ENCODE measurements around the gene EVL. TPM values are rescaled to one million over a fixed set of nuclear protein-coding genes. Genes with fewer than 3 reads are reported as not detected.
A peak's percentile ranks its signal among the peaks of the same experiment; 100 is the strongest.
"Not testable (repeated sequence)": the region's sequence is repeated elsewhere in the genome, so short reads cannot be mapped to it uniquely, and the experiment has no call there.

EVL gene
- total RNA-seq, 2 experiments from 2014 or later, result 1,124 to 1,144 TPM

DNA sequence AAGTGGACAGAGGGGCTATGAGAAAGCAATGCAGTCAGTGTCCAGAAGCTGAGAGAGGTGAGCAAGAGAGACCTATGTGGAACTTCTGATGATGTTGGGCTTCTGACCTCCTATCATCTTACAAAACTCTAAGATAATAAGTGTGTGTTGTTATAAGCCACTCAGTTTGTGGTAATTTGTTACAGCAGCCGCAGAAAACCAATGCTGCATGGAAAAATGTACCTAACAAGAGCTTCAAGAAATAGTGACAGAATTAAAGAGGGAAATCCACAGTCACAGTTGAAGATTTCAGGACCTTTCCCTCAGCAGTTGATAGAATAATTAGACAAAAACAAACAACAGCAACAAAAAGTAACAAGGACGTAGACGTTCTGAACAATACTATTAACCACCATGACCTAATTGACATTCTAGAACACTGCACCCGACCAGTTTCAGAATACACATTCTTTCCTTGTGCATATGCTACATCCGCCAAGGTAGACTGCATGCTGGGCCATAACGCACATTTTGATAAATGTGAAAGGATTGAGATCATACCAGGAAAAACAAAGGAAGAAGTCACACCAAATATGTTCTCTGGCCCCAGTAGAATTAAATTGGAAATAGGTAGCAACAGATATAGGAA lies 1.8 kb upstream of the EVL start:
- DNase-seq (no peak), ATAC-seq (ENCODE audit: low read depth) (no peak)
- POLR2A ChIA-PET, result interaction anchor here (1.0 to 2.7 kb wide), 2 partner anchors 8 to 18 kb away, joined by 3 to 11 read pairs; no protein-coding TSS in a partner anchor
- H3K27me3 Mint-ChIP-seq, result no peaks in the 10 kb centered on the region
- peaks cover 62% of the 10 kb centered on the region for H3K4me1 Mint-ChIP-seq
- H3K27ac Mint-ChIP-seq, result peak overlapping the region; percentile 97
- no peaks in the 10 kb centered on the region for H3K9me3 Mint-ChIP-seq
- peak overlapping the region; percentile 96 for H3K4me3 Mint-ChIP-seq
- peaks cover 22% of the 10 kb centered on the region for H3K36me3 Mint-ChIP-seq

GRCh38 chr14:100064335-100065092 lies 708 bp upstream of the EVL start:
- ATAC-seq (ENCODE audit: low read depth); H3K9me3 Mint-ChIP-seq; H3K27me3 Mint-ChIP-seq: not testable (repeated sequence)
- POLR2A ChIA-PET, result interaction anchor here (0.8 to 11.7 kb wide), 9 partner anchors 7 to 158 kb away, joined by 3 to 297 read pairs (median 6); no protein-coding TSS in a partner anchor
- Mint-ChIP-seq H3K27ac (peak overlapping the region; percentile 97), H3K4me3 (peak overlapping the region; percentile 96), H3K4me1 (peaks cover 55% of the 10 kb centered on the region), H3K36me3 (peaks cover 33% of the 10 kb centered on the region)
- DNase-seq, result peak; percentile 54

DNA sequence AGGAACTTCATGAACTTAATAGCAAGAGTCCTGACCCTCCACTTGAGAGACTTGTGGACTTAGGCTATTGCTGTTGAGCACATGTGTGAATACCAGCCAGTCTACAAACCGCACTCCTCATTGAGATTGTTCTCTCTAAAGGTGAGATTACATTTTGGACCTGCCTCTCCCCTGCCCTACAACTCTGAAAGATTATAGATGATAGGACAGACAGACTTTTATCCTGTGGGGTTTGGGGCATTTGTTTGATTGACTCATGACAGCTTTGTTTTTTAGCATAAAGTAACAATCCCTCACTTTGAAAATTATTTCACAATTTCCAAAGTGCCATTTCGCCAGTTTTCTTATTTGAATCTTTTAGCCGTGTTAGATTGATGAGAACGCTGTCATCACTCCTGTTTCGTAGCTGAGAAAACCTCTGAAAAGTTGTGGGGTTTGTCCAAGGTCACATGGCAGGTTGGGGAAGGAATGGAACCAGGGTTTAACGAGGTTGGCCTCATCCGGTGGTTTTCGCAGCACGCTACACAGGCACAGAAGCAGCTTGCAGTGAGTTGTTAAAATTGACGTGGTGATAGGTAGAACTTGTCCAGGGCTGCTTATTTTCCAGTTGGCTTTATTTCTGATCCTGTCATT lies 836 bp downstream of the EVL start:
- H3K9me3 Mint-ChIP-seq, result no peaks in the 10 kb centered on the region
- H3K36me3 Mint-ChIP-seq, result peaks cover 48% of the 10 kb centered on the region
- POLR2A ChIA-PET, result interaction anchor here (0.9 to 11.7 kb wide), 12 partner anchors 9 to 462 kb away, joined by 3 to 297 read pairs (median 5); partner anchors contain the start of gene CCDC85C
- H3K27me3 Mint-ChIP-seq, result no peaks in the 10 kb centered on the region
- ATAC-seq (ENCODE audit: low read depth), result peak; percentile 17
- peak overlapping the region; percentile 96 for H3K4me3 Mint-ChIP-seq
- peaks cover 49% of the 10 kb centered on the region for H3K4me1 Mint-ChIP-seq
- DNase-seq, result peak; percentile 78
- H3K27ac Mint-ChIP-seq, result peak overlapping the region; percentile 97

- peak; percentile 52 for DNase-seq
- H3K4me1 Mint-ChIP-seq, result peaks cover 48% of the 10 kb centered on the region
- peak overlapping the region; percentile 96 for H3K4me3 Mint-ChIP-seq
- no peaks in the 10 kb centered on the region for H3K27me3 Mint-ChIP-seq
- peak overlapping the region; percentile 97 for H3K27ac Mint-ChIP-seq
- no peak for ATAC-seq (ENCODE audit: low read depth)
- no peaks in the 10 kb centered on the region for H3K9me3 Mint-ChIP-seq
- POLR2A ChIA-PET, result interaction anchor here (1.1 to 11.7 kb wide), 8 partner anchors 9 to 157 kb away, joined by 4 to 297 read pairs (median 13); no protein-coding TSS in a partner anchor
- peaks cover 53% of the 10 kb centered on the region for H3K36me3 Mint-ChIP-seq
These were observed 1.7 kb downstream of the EVL start for GRCh38 chr14:100066962-100067361.

DNA sequence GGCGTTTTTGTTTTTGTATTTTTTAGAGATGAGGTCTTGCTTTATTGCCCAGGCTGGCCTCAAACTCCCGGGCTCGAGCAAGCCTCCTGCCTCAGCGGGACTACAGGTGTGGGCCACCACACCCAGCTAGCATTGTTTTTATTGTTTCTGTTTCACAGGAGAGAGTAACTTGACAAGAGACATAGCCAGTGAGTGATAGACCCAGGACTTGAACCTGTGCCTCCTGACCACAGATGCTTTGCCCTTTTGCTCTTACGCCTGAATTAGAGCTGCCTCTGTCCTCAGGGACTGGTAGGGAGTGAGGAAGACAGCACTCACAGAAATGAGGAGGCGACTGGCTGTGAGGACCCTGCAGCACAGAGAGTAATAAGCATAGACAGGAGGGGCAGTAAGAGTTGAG lies 2.3 kb downstream of the EVL start:
- H3K4me1 Mint-ChIP-seq, result peaks cover 46% of the 10 kb centered on the region

GRCh38 chr14:100067971-100068959 lies 3.0 kb downstream of the EVL start:
- ATAC-seq (ENCODE audit: low read depth), result peak; percentile 65
- Mint-ChIP-seq H3K4me3 (peak overlapping the region; percentile 96), H3K9me3 (no peaks in the 10 kb centered on the region), H3K27ac (peak overlapping the region; percentile 97), H3K4me1 (peaks cover 46% of the 10 kb centered on the region), H3K36me3 (peaks cover 64% of the 10 kb centered on the region), H3K27me3 (no peaks in the 10 kb centered on the region)
- peak; percentile 81 for DNase-seq
- POLR2A ChIA-PET, result interaction anchor here (0.6 to 11.7 kb wide), 11 partner anchors 9 to 806 kb away, joined by 3 to 297 read pairs (median 5); no protein-coding TSS in a partner anchor

More for the DNA sequence above, 2.3 kb downstream of the EVL start:
- Mint-ChIP-seq H3K9me3 (no peaks in the 10 kb centered on the region), H3K36me3 (peaks cover 56% of the 10 kb centered on the region), H3K27ac (peak overlapping the region; percentile 97), H3K27me3 (no peaks in the 10 kb centered on the region), H3K4me3 (peak overlapping the region; percentile 96)
- POLR2A ChIA-PET, result interaction anchor here (1.3 to 11.7 kb wide), 6 partner anchors 10 to 155 kb away, joined by 4 to 297 read pairs (median 26); no protein-coding TSS in a partner anchor
- ATAC-seq (ENCODE audit: low read depth) (no peak), DNase-seq (no peak)

DNA sequence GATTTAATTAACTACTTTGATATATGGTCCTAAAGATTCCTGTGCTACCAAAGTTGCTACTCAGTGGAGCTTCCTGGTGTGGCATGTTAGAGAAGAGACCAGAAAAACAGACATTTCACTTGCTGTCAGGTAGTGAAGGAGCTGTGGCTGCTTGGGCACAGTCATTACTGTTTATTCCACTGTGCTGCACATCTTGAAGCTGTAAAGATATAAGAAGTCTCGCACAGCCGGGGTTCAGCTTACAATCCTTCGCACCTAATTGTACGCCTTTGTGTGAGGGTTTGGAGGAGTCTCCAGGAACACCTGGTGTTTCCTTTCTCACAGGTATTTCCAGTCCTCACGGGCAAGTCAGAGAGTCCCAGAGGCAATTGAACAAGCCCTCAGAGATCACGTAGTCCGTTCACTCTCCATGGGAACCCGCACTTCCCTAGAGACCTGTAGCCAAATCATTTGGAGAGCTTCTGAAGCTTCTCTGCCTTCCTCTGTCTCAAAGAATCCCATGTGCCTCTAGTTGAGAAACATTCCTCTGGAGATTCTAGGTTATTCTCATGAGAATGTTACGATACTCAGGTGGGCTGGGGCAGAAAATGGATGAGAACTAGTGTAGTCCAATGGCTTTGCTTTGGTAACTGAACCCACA lies 4.1 kb downstream of the EVL start:
- POLR2A ChIA-PET, result interaction anchor here (1.0 to 11.7 kb wide), 9 partner anchors 10 to 807 kb away, joined by 3 to 297 read pairs (median 5); no protein-coding TSS in a partner anchor
- Mint-ChIP-seq H3K4me1 (peaks cover 44% of the 10 kb centered on the region), H3K36me3 (peaks cover 72% of the 10 kb centered on the region), H3K9me3 (no peaks in the 10 kb centered on the region), H3K27ac (peak overlapping the region; percentile 97), H3K27me3 (no peaks in the 10 kb centered on the region), H3K4me3 (peak overlapping the region; percentile 96)
- ATAC-seq (ENCODE audit: low read depth) (no peak), DNase-seq (no peak)

DNA sequence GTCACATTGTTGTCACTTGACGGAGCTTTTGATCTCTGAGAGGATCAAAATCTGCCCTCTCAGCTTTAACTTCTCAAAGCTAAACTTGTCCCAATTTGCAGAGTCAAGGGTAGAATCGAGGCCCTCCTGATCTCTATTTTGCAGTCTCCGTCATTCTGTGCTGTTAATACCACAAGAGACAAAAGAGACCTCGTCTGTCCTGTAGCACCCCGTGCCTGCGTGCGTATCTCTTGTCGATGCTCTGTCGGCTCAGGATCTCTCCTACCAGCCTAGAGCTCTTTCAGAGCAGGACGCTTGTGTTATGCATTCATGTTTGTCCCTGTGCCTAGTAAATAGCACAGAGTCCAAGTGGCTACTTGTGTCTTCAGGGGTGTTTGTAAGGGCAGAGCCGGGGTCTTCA lies 5.1 kb downstream of the EVL start:
- H3K36me3 Mint-ChIP-seq, result peaks cover 79% of the 10 kb centered on the region
- POLR2A ChIA-PET, result interaction anchor here (0.8 to 11.7 kb wide), 8 partner anchors 9 to 803 kb away, joined by 3 to 297 read pairs (median 5); no protein-coding TSS in a partner anchor
- H3K9me3 Mint-ChIP-seq, result no peaks in the 10 kb centered on the region
- H3K27me3 Mint-ChIP-seq, result no peaks in the 10 kb centered on the region
- ATAC-seq (ENCODE audit: low read depth), result no peak
- DNase-seq, result no peak
- H3K27ac Mint-ChIP-seq, result peak overlapping the region; percentile 97
- H3K4me1 Mint-ChIP-seq, result peaks cover 46% of the 10 kb centered on the region
- peak overlapping the region; percentile 96 for H3K4me3 Mint-ChIP-seq

DNA sequence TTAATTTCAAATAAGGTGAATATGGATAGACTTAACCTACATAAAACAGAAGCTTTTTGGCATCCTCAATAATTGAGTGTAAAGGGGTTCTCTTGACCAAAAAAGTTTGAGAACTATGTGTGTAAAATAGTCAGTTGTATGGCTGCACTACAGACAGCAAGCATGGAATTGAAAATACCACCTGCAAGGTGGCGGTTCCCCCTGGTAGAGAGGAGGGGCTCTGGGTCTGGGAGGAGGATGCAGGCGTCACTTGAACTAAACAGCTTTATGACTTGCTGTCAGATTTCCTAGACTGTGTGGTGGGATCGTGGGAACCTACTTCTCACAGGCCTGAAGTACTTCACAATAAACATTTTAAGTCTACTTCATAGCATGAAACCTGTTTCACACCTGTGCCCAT lies 6.3 kb downstream of the EVL start:
- H3K27me3 Mint-ChIP-seq, result no peaks in the 10 kb centered on the region
- no peak for ATAC-seq (ENCODE audit: low read depth)
- no peak for DNase-seq
- peaks cover 59% of the 10 kb centered on the region for H3K4me1 Mint-ChIP-seq
- H3K36me3 Mint-ChIP-seq, result peaks cover 87% of the 10 kb centered on the region
- peak overlapping the region; percentile 75 for H3K27ac Mint-ChIP-seq
- POLR2A ChIA-PET, result interaction anchor here (0.7 to 11.7 kb wide), 9 partner anchors 8 to 90 kb away, joined by 3 to 297 read pairs (median 4); no protein-coding TSS in a partner anchor
- H3K4me3 Mint-ChIP-seq, result peak overlapping the region; percentile 96
- no peaks in the 10 kb centered on the region for H3K9me3 Mint-ChIP-seq

GRCh38 chr14:100072783-100073346 lies 7.6 kb downstream of the EVL start:
- Mint-ChIP-seq H3K36me3 (peaks cover 83% of the 10 kb centered on the region), H3K27ac (peak overlapping the region; percentile 87), H3K4me1 (peaks cover 70% of the 10 kb centered on the region), H3K27me3 (no peaks in the 10 kb centered on the region), H3K4me3 (peak overlapping the region; percentile 96), H3K9me3 (no peaks in the 10 kb centered on the region)
- DNase-seq (peak; percentile 63), ATAC-seq (ENCODE audit: low read depth) (no peak)
- POLR2A ChIA-PET, result interaction anchor here (1.0 to 11.7 kb wide), 10 partner anchors 7 to 149 kb away, joined by 3 to 297 read pairs (median 6); partner anchors contain the start of gene EVL
